Measurements from ENCODE around the gene TTYH1. TPM values are rescaled to one million over a fixed set of nuclear protein-coding genes. Genes with fewer than 3 reads are reported as not detected.

The TTYH1 gene
- polyA plus RNA-seq, 1 of the 3 experiments (the other 2 are of a cell fraction), result 0.05 TPM

- no peaks in the 10 kb centered on the region for H4K20me1 ChIP-seq (ENCODE audit: insufficient read depth)
- no peak for DNase-seq
- TF ChIP-seq TCF12 (IDR thresholded peaks at IDR 0.05), result no peak
- TF ChIP-seq MAX (IDR thresholded peaks at IDR 0.05; ENCODE audit: low read depth), result no peak
- no peak for TF ChIP-seq NRF1 (IDR thresholded peaks at IDR 0.05; ENCODE audit: low read depth, low read length)
- TF ChIP-seq EZH2phosphoT487 (IDR thresholded peaks at IDR 0.05; ENCODE audit: borderline replicate concordance, low read depth), result no peak
- no peak for TF ChIP-seq SMC3 (IDR thresholded peaks at IDR 0.05; ENCODE audit: low read depth, low read length)
- TF ChIP-seq GATA2 (CRISPR knock-in tag; IDR thresholded peaks at IDR 0.05), result no peak
- TF ChIP-seq POLR2AphosphoS5 (IDR thresholded peaks at IDR 0.05; ENCODE audit: low read depth, low read length), result no peak
- no peak for TF ChIP-seq ELF1 (IDR thresholded peaks at IDR 0.05)
- no peak for TF ChIP-seq MXI1 (IDR thresholded peaks at IDR 0.05; ENCODE audit: low read depth, low read length)
- no peak for TF ChIP-seq RAD21 (IDR thresholded peaks at IDR 0.05; ENCODE audit: low read length)
- TF ChIP-seq RCOR1 (IDR thresholded peaks at IDR 0.05; ENCODE audit: low read length), result no peak
- TF ChIP-seq NFIC (IDR thresholded peaks at IDR 0.05; ENCODE audit: borderline replicate concordance), result no peak
- TF ChIP-seq, protein P1, sequence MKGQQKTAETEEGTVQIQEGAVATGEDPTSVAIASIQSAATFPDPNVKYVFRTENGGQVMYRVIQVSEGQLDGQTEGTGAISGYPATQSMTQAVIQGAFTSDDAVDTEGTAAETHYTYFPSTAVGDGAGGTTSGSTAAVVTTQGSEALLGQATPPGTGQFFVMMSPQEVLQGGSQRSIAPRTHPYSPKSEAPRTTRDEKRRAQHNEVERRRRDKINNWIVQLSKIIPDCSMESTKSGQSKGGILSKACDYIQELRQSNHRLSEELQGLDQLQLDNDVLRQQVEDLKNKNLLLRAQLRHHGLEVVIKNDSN (IDR thresholded peaks at IDR 0.05; ENCODE audit: borderline replicate concordance, low read depth), result no peak
- TF ChIP-seq FOSL2 (IDR thresholded peaks at IDR 0.05; ENCODE audit: borderline replicate concordance, low read depth), result no peak
- TF ChIP-seq SIN3A (IDR thresholded peaks at IDR 0.05; ENCODE audit: borderline replicate concordance, low read depth, low read length), result no peak
- TF ChIP-seq EP300 (IDR thresholded peaks at IDR 0.05; ENCODE audit: borderline replicate concordance in 1 of 2, low read depth in 1 of 2, low read length in 1 of 2), result no peak
- TF ChIP-seq TAF1 (IDR thresholded peaks at IDR 0.05; ENCODE audit: borderline replicate concordance, low read depth, low read length), result no peak
- no peaks in the 10 kb centered on the region for H3K36me3 ChIP-seq (replicated peaks in 1 of 2; ENCODE audit: control insufficient read depth in 1 of 2, insufficient read depth in 2 of 2, low read length in 1 of 2)
- H3K27ac ChIP-seq (ENCODE audit: low read depth in 2 of 2, low read length in 1 of 2), result no peak overlapping the region
- peaks cover 89% of the 10 kb centered on the region for H3K27me3 ChIP-seq (ENCODE audit: insufficient read depth)
- CTCF ChIA-PET, result interaction anchor here (0.7 to 1.5 kb wide), 2 partner anchors 11 to 36 kb away, joined by 3 to 5 read pairs; no protein-coding TSS in a partner anchor
- H3K9ac ChIP-seq, result no peak overlapping the region
- H3K4me1 ChIP-seq (ENCODE audit: control insufficient read depth in 1 of 2, insufficient read depth in 2 of 2, low read depth in 1 of 2, low read length in 1 of 2), result peaks cover 0 to 10% of the 10 kb centered on the region in 2 experiments; a peak in 1 of 4 replicates
- no peak overlapping the region for H2AFZ ChIP-seq (ENCODE audit: low read depth)
- POLR2A ChIA-PET, result no interaction called here
- H3K9me2 ChIP-seq, result no peaks in the 10 kb centered on the region
- WGBS (ENCODE audit: low lambda C conversion rate), result 5% methylated on average over 12 of the region's 17 CpGs
- H3K4me3 ChIP-seq (ENCODE audit: low read depth in 2 of 2, low read length in 1 of 2), result no peak overlapping the region
- H3F3A ChIP-seq (replicated peaks; ENCODE audit: insufficient read depth), result no peaks in the 10 kb centered on the region
- no peak overlapping the region for H3K4me2 ChIP-seq
- H3K79me2 ChIP-seq (ENCODE audit: insufficient read depth), result no peaks in the 10 kb centered on the region
- H3K9me3 ChIP-seq, result no peaks in the 10 kb centered on the region
Measured at GRCh38 chr19:54426291-54426931, 11.1 kb downstream of the TTYH1 start.

GRCh38 chr19:54427586-54427985, 12.3 kb downstream of the TTYH1 start:
- no peak overlapping the region for H3K27ac ChIP-seq (ENCODE audit: low read depth in 2 of 2, low read length in 1 of 2)
- H3K36me3 ChIP-seq (replicated peaks in 1 of 2; ENCODE audit: control insufficient read depth in 1 of 2, insufficient read depth in 2 of 2, low read length in 1 of 2), result no peaks in the 10 kb centered on the region
- no peaks in the 10 kb centered on the region for H3K9me2 ChIP-seq
- H4K20me1 ChIP-seq (ENCODE audit: insufficient read depth), result no peaks in the 10 kb centered on the region
- no peaks in the 10 kb centered on the region for H3K79me2 ChIP-seq (ENCODE audit: insufficient read depth)
- no peaks in the 10 kb centered on the region for H3F3A ChIP-seq (replicated peaks; ENCODE audit: insufficient read depth)
- ChIA-PET POLR2A (no interaction called here), CTCF (interaction anchor here (1.1 kb wide), 1 partner anchor 12 kb away, joined by 6 read pairs; no protein-coding TSS in a partner anchor)
- H3K4me3 ChIP-seq (ENCODE audit: low read depth in 2 of 2, low read length in 1 of 2), result no peak overlapping the region
- H3K9me3 ChIP-seq, result no peaks in the 10 kb centered on the region
- no peak overlapping the region for H2AFZ ChIP-seq (ENCODE audit: low read depth)
- peaks cover 0 to 12% of the 10 kb centered on the region in 2 experiments; a peak in 1 of 4 replicates for H3K4me1 ChIP-seq (ENCODE audit: control insufficient read depth in 1 of 2, insufficient read depth in 2 of 2, low read depth in 1 of 2, low read length in 1 of 2)
- H3K4me2 ChIP-seq, result no peak overlapping the region
- H3K9ac ChIP-seq, result no peak overlapping the region
- no peak for DNase-seq
- H3K27me3 ChIP-seq (ENCODE audit: insufficient read depth), result peaks cover 77% of the 10 kb centered on the region
- 24% methylated on average over 10 of the region's 11 CpGs for WGBS (ENCODE audit: low lambda C conversion rate)
- TF ChIP-seq POLR2AphosphoS5 (IDR thresholded peaks at IDR 0.05; ENCODE audit: low read depth, low read length) (no peak), EP300 (IDR thresholded peaks at IDR 0.05; ENCODE audit: borderline replicate concordance in 1 of 2, low read depth in 1 of 2, low read length in 1 of 2) (no peak), JUND (IDR thresholded peaks at IDR 0.05) (no peak), RAD21 (IDR thresholded peaks at IDR 0.05; ENCODE audit: low read length) (no peak), NRF1 (IDR thresholded peaks at IDR 0.05; ENCODE audit: low read depth, low read length) (no peak), RCOR1 (IDR thresholded peaks at IDR 0.05; ENCODE audit: low read length) (no peak), CTCF (IDR thresholded peaks at IDR 0.05) (no peak), TEAD4 (IDR thresholded peaks at IDR 0.05; ENCODE audit: borderline replicate concordance, insufficient read depth) (no peak), NFIC (IDR thresholded peaks at IDR 0.05; ENCODE audit: borderline replicate concordance) (no peak), GATA2 (CRISPR knock-in tag; IDR thresholded peaks at IDR 0.05) (no peak), CHD2 (IDR thresholded peaks at IDR 0.05; ENCODE audit: low read length, partially characterized antibody) (no peak), FOSL2 (IDR thresholded peaks at IDR 0.05; ENCODE audit: borderline replicate concordance, low read depth) (no peak), RXRA (IDR thresholded peaks at IDR 0.05; ENCODE audit: borderline replicate concordance, low read depth) (no peak), MXI1 (IDR thresholded peaks at IDR 0.05; ENCODE audit: low read depth, low read length) (no peak), ELF1 (IDR thresholded peaks at IDR 0.05) (no peak), YY1 (IDR thresholded peaks at IDR 0.05; ENCODE audit: low read depth) (no peak), GABPA (IDR thresholded peaks at IDR 0.05; ENCODE audit: low read depth) (no peak), RFX5 (IDR thresholded peaks at IDR 0.05; ENCODE audit: low read length) (no peak)
- TF ChIP-seq, protein P1 (IDR thresholded peaks at IDR 0.05; ENCODE audit: borderline replicate concordance, low read depth), result no peak

Data from SK-N-SH (cell line).